Dermis blood vessel endothelial cell (primary cell): ENCODE results near the gene HOXB4. TPM values are rescaled to one million over a fixed set of nuclear protein-coding genes. Genes with fewer than 3 reads are reported as not detected.

Experiments used
- DNase-seq: peaks from one replicate; pipeline ENCODE4 v3.0.0; 2010
- total RNA-seq: library from RNA; depleted of rRNA; stranded (reverse); fragments of >200 nt; gene quantifications from 2 replicates; pipeline ENCODE4 v1.2.3, GENCODE V29; 2014

The HOXB4 gene
- total RNA-seq, 1 donor from 2014 or later: 3.2 TPM

DNA sequence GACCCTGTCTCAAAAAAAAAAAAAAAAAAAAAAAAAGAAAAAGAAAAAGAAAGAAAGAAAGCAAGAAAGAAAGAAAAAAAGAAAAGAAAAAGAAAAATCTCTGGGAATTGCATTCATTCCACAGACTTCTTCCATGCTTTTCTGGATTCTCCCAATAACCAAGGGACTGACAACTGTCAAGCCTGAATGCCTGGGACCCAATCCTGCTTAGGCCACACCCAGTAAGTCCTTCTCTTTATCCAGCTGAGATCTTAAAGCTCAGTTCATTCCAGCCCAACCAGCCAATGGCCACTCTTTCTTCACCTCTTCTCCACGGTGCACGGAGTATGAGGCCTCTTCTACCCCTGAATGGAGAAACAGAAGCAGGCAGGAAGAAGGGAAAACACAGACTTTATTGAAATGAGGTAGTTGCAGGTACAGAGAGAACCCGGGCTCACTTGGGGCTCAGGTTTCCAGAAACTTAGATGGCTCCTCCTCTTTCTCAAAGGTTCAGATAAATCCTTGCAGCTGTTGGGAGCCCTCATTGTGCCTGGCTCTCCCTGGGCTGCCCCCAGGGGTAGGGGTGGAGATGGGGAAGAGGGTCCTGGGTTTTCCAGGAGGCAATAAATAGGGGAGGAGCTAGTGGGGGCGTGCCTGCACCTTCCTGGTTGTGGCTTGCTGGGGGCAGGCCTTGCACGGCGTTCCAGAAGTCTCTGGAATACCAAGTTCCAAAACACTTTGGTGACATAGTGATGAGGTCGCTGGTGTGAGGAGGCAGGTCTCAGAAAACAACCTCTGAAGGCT, 49.8 kb downstream of the HOXB4 start:
- DNase-seq: no peak

DNA sequence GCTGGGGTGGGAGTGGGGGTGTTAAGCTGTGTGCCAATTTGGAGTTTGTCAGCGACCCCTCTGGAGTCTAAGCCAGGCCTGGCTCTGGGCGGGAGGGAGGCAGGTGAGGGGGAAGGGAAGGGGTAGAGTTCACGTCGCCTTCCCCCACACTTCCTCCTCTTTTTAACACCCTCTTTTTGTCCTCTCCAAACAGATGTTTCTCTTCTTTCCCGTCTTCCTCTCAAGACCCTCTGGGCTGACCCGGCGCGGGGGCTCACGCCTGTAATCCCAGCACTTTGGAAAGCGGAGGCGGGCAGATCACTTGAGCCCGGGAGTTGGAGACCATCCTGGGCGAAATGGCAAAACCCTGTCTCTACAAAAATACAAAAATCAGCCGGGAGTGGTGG, 50.6 kb downstream of the HOXB4 start:
- DNase-seq: no peak

DNA sequence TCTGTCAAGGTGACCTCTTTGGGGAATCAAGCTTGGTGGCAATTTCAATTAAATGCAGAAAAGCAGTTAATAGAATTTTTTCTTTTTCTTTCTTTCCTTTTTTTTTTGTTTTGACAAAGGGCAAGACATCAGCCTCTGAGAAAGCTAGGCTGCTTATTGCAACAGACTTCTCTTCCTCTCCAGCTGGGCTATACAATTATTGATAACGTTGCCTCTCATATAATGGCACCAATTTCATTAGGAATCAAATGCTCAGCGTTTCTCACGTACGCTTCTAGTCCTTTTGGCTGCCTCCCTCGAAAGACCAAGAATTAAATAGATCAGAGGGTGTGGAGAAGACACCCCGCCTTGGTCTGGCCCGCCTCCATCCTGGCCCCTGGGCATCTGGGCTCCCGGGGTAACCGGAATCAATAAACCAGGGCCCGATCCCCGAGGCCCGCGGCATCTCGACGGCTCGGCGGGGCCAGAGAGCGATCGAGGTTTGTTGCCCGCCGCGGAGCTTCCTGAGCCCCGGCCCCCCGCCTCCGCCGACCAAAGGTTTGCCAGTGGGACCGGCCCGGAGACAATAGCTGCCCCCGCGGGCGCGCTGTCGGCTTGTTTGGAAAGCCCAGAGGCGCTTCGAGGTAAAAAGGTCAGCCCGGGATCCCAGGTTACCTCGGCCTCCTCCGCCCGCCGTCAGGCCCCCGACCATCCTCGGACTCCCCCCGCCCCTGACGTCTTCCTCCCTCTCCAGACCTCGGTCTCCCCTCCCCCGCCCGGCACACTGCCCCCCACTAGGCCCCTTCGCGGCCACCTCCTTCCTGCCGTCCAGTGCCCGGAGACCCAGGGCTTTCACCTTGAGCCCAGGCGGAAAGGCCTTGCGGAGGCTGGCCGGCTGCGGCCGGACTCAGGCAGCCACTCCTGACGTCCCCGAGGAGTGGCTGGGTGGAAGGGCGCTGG, 51.3 kb downstream of the HOXB4 start:
- DNase-seq: peak; percentile 23

Other genes with a start within 250 kb of the HOXB4 start
- 0.17 TPM in 1 of 2 replicates, not detected in the other for gene SKAP1, start 148.1 kb downstream of the HOXB4 start, total RNA-seq
- gene HOXB1, start 47.3 kb downstream of the HOXB4 start, total RNA-seq: not detected in 2 replicates
- gene HOXB2, start 33.2 kb downstream of the HOXB4 start, total RNA-seq: 4.8 and 5.2 TPM in 2 replicates
- 9.5 and 11.9 TPM in 2 replicates for gene HOXB3, start 11.9 kb upstream of the HOXB4 start, total RNA-seq
- 0.17 and 0.23 TPM in 2 replicates for gene HOXB5, start 15.4 kb upstream of the HOXB4 start, total RNA-seq
- 7.5 and 11.9 TPM in 2 replicates for gene HOXB6, start 26.6 kb upstream of the HOXB4 start, total RNA-seq
- gene HOXB7, start 32.7 kb upstream of the HOXB4 start, total RNA-seq: 9.9 and 11.4 TPM in 2 replicates
- 1.2 and 4.1 TPM in 2 replicates for gene HOXB8, start 36.9 kb upstream of the HOXB4 start, total RNA-seq
- 0.47 and 1.0 TPM in 2 replicates for gene HOXB9, start 48.0 kb upstream of the HOXB4 start, total RNA-seq
- gene PRAC1, start 144.2 kb upstream of the HOXB4 start, total RNA-seq: not detected in 2 replicates
- gene PRAC2, start 144.8 kb upstream of the HOXB4 start, total RNA-seq: not detected in 2 replicates
- gene HOXB13, start 150.4 kb upstream of the HOXB4 start, total RNA-seq: not detected in 2 replicates
- not detected in 2 replicates for gene TTLL6, start 238.9 kb upstream of the HOXB4 start, total RNA-seq